ENCODE results near the gene C15orf39. TPM values are rescaled to one million over a fixed set of nuclear protein-coding genes. Genes with fewer than 3 reads are reported as not detected.

Gene C15orf39
- total and polyA plus RNA-seq, 9 of the 15 experiments (the other 6 are each of a cell fraction or from before 2014, with no cell fraction given): 0.31 to 29.8 (median 4.4) TPM

GRCh38 chr15:75204340-75205063 is 2.8 kb downstream of the C15orf39 start (continued):
- TF ChIP-seq PRDM10 (IDR thresholded peaks at IDR 0.05; ENCODE audit: partially characterized antibody) (peak; percentile 35), ZNF263 (CRISPR knock-in tag; IDR thresholded peaks at IDR 0.05; ENCODE audit: borderline replicate concordance) (peak; percentile 60; the same call in 1 of the 2 replicates), NRF1 (conservative IDR thresholded peaks at IDR 0.05 in 1 of 2, IDR thresholded peaks at IDR 0.05 in 1 of 2) (0 out of 4 replicates have a peak, but pooled peaks have one; percentile 6 to 21), TAL1 (IDR thresholded peaks at IDR 0.05) (no peak), HNRNPLL (IDR thresholded peaks at IDR 0.05; ENCODE audit: low read depth, low read length, poor library complexity, severe bottlenecking) (peak; percentile 32), ATF7 (IDR thresholded peaks at IDR 0.05) (0 out of 2 replicates have a peak, but pooled peaks have one; percentile 57), SMC3 (conservative IDR thresholded peaks at IDR 0.05; ENCODE audit: insufficient read depth, low read depth, low read length) (peak; percentile 100), ZKSCAN1 (IDR thresholded peaks at IDR 0.05; ENCODE audit: low read depth, low read length) (0 out of 2 replicates have a peak, but pooled peaks have one; percentile 48), KDM1A (IDR thresholded peaks at IDR 0.05) (no peak; a peak in 1 of 4 replicates), KDM4B (IDR thresholded peaks at IDR 0.05; ENCODE audit: borderline replicate concordance in 2 of 2, low read depth in 1 of 2) (peak in 1 of 2 experiments; percentile 64; a peak in 1 of 4 replicates), ZNF780A (CRISPR knock-in tag; IDR thresholded peaks at IDR 0.05) (no peak), ZNF699 (CRISPR knock-in tag; IDR thresholded peaks at IDR 0.05; ENCODE audit: insufficient replicate concordance) (no peak), FOXP1 (CRISPR knock-in tag; IDR thresholded peaks at IDR 0.05) (peak; percentile 62; the same call in 1 of the 2 replicates), L3MBTL2 (IDR thresholded peaks at IDR 0.05) (peak; percentile 84), CREM (IDR thresholded peaks at IDR 0.05; ENCODE audit: low read depth) (peak; percentile 64; the same call in 1 of the 2 replicates), ZNF561 (CRISPR knock-in tag; conservative IDR thresholded peaks at IDR 0.05) (no peak), ID3 (CRISPR knock-in tag; IDR thresholded peaks at IDR 0.05) (no peak), ID3 (tag; IDR thresholded peaks at IDR 0.05) (0 out of 2 replicates have a peak, but pooled peaks have one; percentile 34)
